Measurements from ENCODE around the gene SGPP2.

The SGPP2 gene

GRCh38 chr2:222423186-222423585 lies 1.2 kb upstream of the SGPP2 start:
- peaks cover 30% of the 10 kb centered on the region for H3K27me3 ChIP-seq (replicated peaks)
- H3K27ac ChIP-seq = no peak overlapping the region
- H3K36me3 ChIP-seq (replicated peaks) = no peaks in the 10 kb centered on the region
- no peak overlapping the region for H3K4me3 ChIP-seq (ENCODE audit: low read depth, low read length)
- no peak for DNase-seq
- in situ Hi-C loops (cut with HindIII; ENCODE audit: low pct_ligation_motif_present, low sequenced_read_pairs) = no loop called here
- no peak for TF ChIP-seq CTCF (IDR thresholded peaks at IDR 0.05; ENCODE audit: low read depth, low read length, missing control alignments)

- no peak for DNase-seq
- TF ChIP-seq CTCF (IDR thresholded peaks at IDR 0.05; ENCODE audit: low read depth, low read length, missing control alignments) = no peak
- in situ Hi-C loops (cut with HindIII; ENCODE audit: low pct_ligation_motif_present, low sequenced_read_pairs) = no loop called here
- H3K36me3 ChIP-seq (replicated peaks) = no peaks in the 10 kb centered on the region
- H3K27me3 ChIP-seq (replicated peaks) = peaks cover 30% of the 10 kb centered on the region
- no peak overlapping the region for H3K4me3 ChIP-seq (ENCODE audit: low read depth, low read length)
- H3K27ac ChIP-seq = no peak overlapping the region
These were observed 589 bp upstream of the SGPP2 start for GRCh38 chr2:222423632-222424275.

GRCh38 chr2:222424729-222425671 lies 657 bp downstream of the SGPP2 start:
- no peak for DNase-seq

GRCh38 chr2:222427646-222428301 lies 3.4 kb downstream of the SGPP2 start:
- peaks cover 28% of the 10 kb centered on the region for H3K27me3 ChIP-seq (replicated peaks)
- H3K4me3 ChIP-seq (ENCODE audit: low read depth, low read length) = no peak overlapping the region
- TF ChIP-seq CTCF (IDR thresholded peaks at IDR 0.05; ENCODE audit: low read depth, low read length, missing control alignments) = no peak
- in situ Hi-C loops (cut with HindIII; ENCODE audit: low pct_ligation_motif_present, low sequenced_read_pairs) = no loop called here
- no peak for DNase-seq
- no peak overlapping the region for H3K27ac ChIP-seq
- H3K36me3 ChIP-seq (replicated peaks) = no peaks in the 10 kb centered on the region

More at GRCh38 chr2:222424729-222425671, 657 bp downstream of the SGPP2 start:
- H3K27ac ChIP-seq = no peak overlapping the region
- H3K27me3 ChIP-seq (replicated peaks) = peaks cover 30% of the 10 kb centered on the region
- no peaks in the 10 kb centered on the region for H3K36me3 ChIP-seq (replicated peaks)
- H3K4me3 ChIP-seq (ENCODE audit: low read depth, low read length) = no peak overlapping the region
- in situ Hi-C loops (cut with HindIII; ENCODE audit: low pct_ligation_motif_present, low sequenced_read_pairs) = no loop called here
- no peak for TF ChIP-seq CTCF (IDR thresholded peaks at IDR 0.05; ENCODE audit: low read depth, low read length, missing control alignments)

- TF ChIP-seq CTCF (IDR thresholded peaks at IDR 0.05; ENCODE audit: low read depth, low read length, missing control alignments) = no peak
- no peak overlapping the region for H3K27ac ChIP-seq
- no peaks in the 10 kb centered on the region for H3K36me3 ChIP-seq (replicated peaks)
- H3K27me3 ChIP-seq (replicated peaks) = peaks cover 7% of the 10 kb centered on the region
- no peak for DNase-seq
- in situ Hi-C loops (cut with HindIII; ENCODE audit: low pct_ligation_motif_present, low sequenced_read_pairs) = no loop called here
- H3K4me3 ChIP-seq (ENCODE audit: low read depth, low read length) = no peak overlapping the region
These were observed 5.7 kb downstream of the SGPP2 start for GRCh38 chr2:222430071-222430470.
